BLaER1 (cell line): ENCODE measurements around the gene SMTNL1.

ENCODE experiments used
- H3K27ac ChIP-seq: shearing (Covaris generic); formaldehyde crosslinking; 2 replicates; pipeline ENCODE4 v1.8.1; 2022
- H3K27me3 ChIP-seq: shearing (Covaris generic); formaldehyde crosslinking; 2 replicates; pipeline ENCODE4 v1.8.1; 2022
- H3K36me3 ChIP-seq: shearing (Covaris generic); formaldehyde crosslinking; 2 replicates; pipeline ENCODE4 v1.8.1; 2022
- H3K4me1 ChIP-seq: shearing (Covaris generic); formaldehyde crosslinking; 2 replicates; pipeline ENCODE4 v1.8.1; 2022
- H3K4me2 ChIP-seq: shearing (Covaris generic); formaldehyde crosslinking; 2 replicates; pipeline ENCODE4 v1.8.1; 2022
- H3K4me3 ChIP-seq: shearing (Covaris generic); formaldehyde crosslinking; 2 replicates; pipeline ENCODE4 v1.8.1; 2022
- H3K9ac ChIP-seq: shearing (Covaris generic); formaldehyde crosslinking; 2 replicates; pipeline ENCODE4 v1.8.1; 2022
- H3K9me3 ChIP-seq: shearing (Covaris generic); formaldehyde crosslinking; 2 replicates; pipeline ENCODE4 v1.8.1; 2022
- H4K20me1 ChIP-seq: shearing (Covaris generic); formaldehyde crosslinking; 2 replicates; pipeline ENCODE4 v1.8.1; 2022
- Cebpa-rat ChIP-seq: shearing (Covaris generic); IDR thresholded peaks from 2 replicates; pipeline ENCODE4 v1.8.1; 2022

The SMTNL1 gene

DNA sequence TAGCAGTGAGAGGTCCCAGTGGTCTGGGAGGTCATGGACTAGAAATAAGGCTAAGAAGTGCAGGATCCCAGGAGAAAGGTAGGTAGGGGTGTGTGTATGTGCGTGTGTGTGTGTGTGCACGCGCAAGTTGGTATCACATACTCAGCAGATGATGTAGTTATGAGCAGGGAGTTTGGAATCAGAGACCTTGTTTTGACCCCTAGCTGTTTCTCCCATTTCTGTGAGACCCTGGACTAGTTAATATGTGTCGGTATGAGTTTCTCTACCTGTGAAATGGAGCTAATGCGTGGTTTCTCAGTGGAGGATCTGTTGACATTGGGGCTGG, 61.4 kb downstream of the SMTNL1 start:
- H3K9me3 ChIP-seq = no peaks in the 10 kb centered on the region
- peaks cover 12% of the 10 kb centered on the region; the same call in 1 of the 2 replicates for H3K27me3 ChIP-seq
- TF ChIP-seq Cebpa-rat = no peak
- H3K4me1 ChIP-seq = peaks cover 13% of the 10 kb centered on the region
- H3K27ac ChIP-seq = no peak overlapping the region
- no peaks in the 10 kb centered on the region for H4K20me1 ChIP-seq
- no peak overlapping the region for H3K4me3 ChIP-seq
- H3K9ac ChIP-seq = no peak overlapping the region
- peak overlapping the region; percentile 78 for H3K4me2 ChIP-seq
- no peaks in the 10 kb centered on the region for H3K36me3 ChIP-seq

- no peak overlapping the region for H3K4me3 ChIP-seq
- H3K27ac ChIP-seq = no peak overlapping the region
These were observed 62.0 kb downstream of the SMTNL1 start for GRCh38 chr11:57599381-57599780.

More at GRCh38 chr11:57599381-57599780, 62.0 kb downstream of the SMTNL1 start:
- Histone ChIP-seq H3K27me3 (peaks cover 12% of the 10 kb centered on the region; the same call in 1 of the 2 replicates), H3K4me1 (peaks cover 19% of the 10 kb centered on the region), H3K9me3 (no peaks in the 10 kb centered on the region), H4K20me1 (no peaks in the 10 kb centered on the region), H3K36me3 (no peaks in the 10 kb centered on the region), H3K4me2 (0 out of 2 replicates have a peak overlapping the region, but pooled peaks have one; percentile 78), H3K9ac (no peak overlapping the region)
- TF ChIP-seq Cebpa-rat = no peak
